Trophoblast cell (in vitro differentiated cells and primary cell): Measurements from ENCODE around the gene TOPBP1.
A peak's percentile ranks its signal among the peaks of the same experiment; 100 is the strongest.

ENCODE experiments used
- DNase-seq, 2 donors: peaks; one replicate each; pipeline ENCODE4 v3.0.0-alpha.2; 2016
- H2AFZ ChIP-seq: 2 replicates; pipeline ENCODE4 v1.6.1; 2013; ENCODE audit warnings: low read length, moderate library complexity, mild to moderate bottlenecking; ENCODE audit not compliant: insufficient read depth, poor library complexity
- H2AK5ac ChIP-seq: 2 replicates; pipeline ENCODE4 v1.6.1; 2013; ENCODE audit warnings: mild to moderate bottlenecking, low read length
- H2BK120ac ChIP-seq: 2 replicates; pipeline ENCODE4 v1.6.1; 2013; ENCODE audit warnings: low read length, mild to moderate bottlenecking, moderate library complexity; ENCODE audit not compliant: insufficient read depth, poor library complexity
- H2BK12ac ChIP-seq: 2 replicates; pipeline ENCODE4 v1.6.1; 2013; ENCODE audit warnings: mild to moderate bottlenecking, low read length, moderate library complexity
- H2BK5ac ChIP-seq: 2 replicates; pipeline ENCODE4 v1.6.1; 2013; ENCODE audit warnings: low read length, low read depth, moderate library complexity, mild to moderate bottlenecking; ENCODE audit not compliant: poor library complexity
- H3K14ac ChIP-seq: 2 replicates; pipeline ENCODE4 v1.6.1; 2013; ENCODE audit warnings: mild to moderate bottlenecking, low read length
- H3K18ac ChIP-seq: 2 replicates; pipeline ENCODE4 v1.6.1; 2013; ENCODE audit warnings: mild to moderate bottlenecking, low read length
- H3K23ac ChIP-seq: 2 replicates; pipeline ENCODE4 v1.6.1; 2013; ENCODE audit warnings: low read length
- H3K27ac ChIP-seq: 2 replicates; pipeline ENCODE4 v1.5.1; 2013; ENCODE audit warnings: low read depth, mild to moderate bottlenecking, inconsistent platforms, low read length, moderate library complexity
- H3K27me3 ChIP-seq: 2 replicates; pipeline ENCODE4 v1.6.1; 2013; ENCODE audit warnings: inconsistent platforms, mild to moderate bottlenecking, low read length, moderate library complexity; ENCODE audit not compliant: insufficient read depth
- H3K36me3 ChIP-seq, 2 experiments: 1 replicate in 1 of 2; 2 replicates in 1 of 2; pipeline ENCODE4 v1.6.1; 2013; ENCODE audit warnings: low read length in 2 of 2, mild to moderate bottlenecking in 2 of 2, moderate library complexity in 1 of 2; ENCODE audit not compliant: insufficient read depth in 2 of 2, control insufficient read depth in 1 of 2
- H3K4ac ChIP-seq: 2 replicates; pipeline ENCODE4 v1.6.1; 2013; ENCODE audit warnings: low read depth, mild to moderate bottlenecking, low read length, moderate library complexity
- H3K4me1 ChIP-seq, 2 experiments: 1 replicate in 1 of 2; 2 replicates in 1 of 2; pipeline ENCODE4 v1.6.1; 2013; ENCODE audit warnings: low read length in 2 of 2, mild to moderate bottlenecking in 2 of 2, moderate library complexity in 1 of 2; ENCODE audit not compliant: insufficient read depth in 2 of 2, control insufficient read depth in 1 of 2
- H3K4me2 ChIP-seq: 2 replicates; pipeline ENCODE4 v1.6.1; 2013; ENCODE audit warnings: inconsistent platforms, mild to moderate bottlenecking, low read length, moderate library complexity
- H3K4me3 ChIP-seq: 2 replicates; pipeline ENCODE4 v1.5.1; 2013; ENCODE audit warnings: mild to moderate bottlenecking, low read depth, low read length, inconsistent platforms
- H3K79me1 ChIP-seq: one replicate; pipeline ENCODE4 v1.6.1; 2013; ENCODE audit warnings: low read length
- H3K79me2 ChIP-seq: 2 replicates; pipeline ENCODE4 v1.6.1; 2013; ENCODE audit warnings: low read length, mild to moderate bottlenecking; ENCODE audit not compliant: control insufficient read depth, insufficient read depth, poor library complexity
- H3K9ac ChIP-seq: 2 replicates; pipeline ENCODE4 v1.6.1; 2013; ENCODE audit warnings: mild to moderate bottlenecking, low read length
- H3K9me3 ChIP-seq: 2 replicates; pipeline ENCODE4 v1.6.1; 2013; ENCODE audit warnings: low read depth, mild to moderate bottlenecking, control low read depth, inconsistent platforms, low read length; ENCODE audit not compliant: insufficient read depth
- H4K12ac ChIP-seq: 2 replicates; pipeline ENCODE4 v1.6.1; 2013; ENCODE audit warnings: low read depth, mild to moderate bottlenecking, low read length, moderate library complexity
- H4K8ac ChIP-seq: 2 replicates; pipeline ENCODE4 v1.6.1; 2013; ENCODE audit warnings: low read depth, mild to moderate bottlenecking, low read length, moderate library complexity
- H4K91ac ChIP-seq: one replicate; pipeline ENCODE4 v1.6.1; 2013; ENCODE audit warnings: low read depth, mild to moderate bottlenecking, low read length, moderate library complexity
- WGBS: extraction: QIAGEN DNeasy Blood & Tissue Kit; methylation state at CpG from one replicate; pipeline ENCODE4 v1.1.7; 2013; ENCODE audit warnings: missing lambda C conversion rate; ENCODE audit not compliant: insufficient read length, insufficient coverage; ENCODE audit errors: extremely low coverage; 5-methylcytosine and 5-hydroxymethylcytosine counted together

TOPBP1 gene

DNA sequence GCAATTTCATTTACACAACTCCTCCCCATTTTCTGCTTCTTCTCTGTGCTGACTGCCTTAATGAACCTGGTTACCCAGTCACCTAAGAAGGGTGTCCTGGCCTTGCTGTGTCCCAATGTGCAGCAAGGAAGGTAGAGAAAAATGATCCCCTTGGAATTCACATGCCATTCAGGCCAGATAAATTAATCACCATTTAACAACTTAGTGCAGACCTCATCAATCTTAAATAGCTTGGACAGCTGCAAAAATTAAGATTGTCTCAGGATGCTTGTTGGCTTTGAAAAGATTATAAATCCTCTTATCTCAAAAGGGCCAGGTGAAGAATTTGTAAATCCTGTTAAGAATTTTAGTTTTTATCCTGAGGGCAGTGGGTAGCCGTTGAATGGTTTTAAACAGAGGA lies 97.9 kb downstream of the TOPBP1 start:
- no peak overlapping the region for H2BK5ac ChIP-seq
- no peak overlapping the region for H4K12ac ChIP-seq
- peaks cover 22% of the 10 kb centered on the region in 2 experiments for H3K4me1 ChIP-seq
- no peak overlapping the region for H3K9ac ChIP-seq
- H3K79me2 ChIP-seq, result no peaks in the 10 kb centered on the region
- H3K23ac ChIP-seq, result no peak overlapping the region
- H3K18ac ChIP-seq, result no peak overlapping the region
- H3K4ac ChIP-seq, result no peak overlapping the region
- peaks cover 16% of the 10 kb centered on the region for H3K79me1 ChIP-seq
- H3K14ac ChIP-seq, result no peak overlapping the region
- no peak overlapping the region for H2BK120ac ChIP-seq
- no peaks in the 10 kb centered on the region for H3K36me3 ChIP-seq
- H3K27ac ChIP-seq, result no peak overlapping the region
- no peak overlapping the region for H4K8ac ChIP-seq
- H2BK12ac ChIP-seq, result no peak overlapping the region
- H2AK5ac ChIP-seq, result no peak overlapping the region
- no peak overlapping the region for H3K4me3 ChIP-seq
- no peaks in the 10 kb centered on the region for H3K9me3 ChIP-seq
- DNase-seq, result peak in 1 of 2 donors; percentile 62
- H4K91ac ChIP-seq, result no peak overlapping the region
- WGBS, result no CpG with 5 or more reads among the region's 1 CpG
- H2AFZ ChIP-seq, result no peak overlapping the region
- H3K27me3 ChIP-seq, result no peaks in the 10 kb centered on the region
- H3K4me2 ChIP-seq, result no peak overlapping the region

DNA sequence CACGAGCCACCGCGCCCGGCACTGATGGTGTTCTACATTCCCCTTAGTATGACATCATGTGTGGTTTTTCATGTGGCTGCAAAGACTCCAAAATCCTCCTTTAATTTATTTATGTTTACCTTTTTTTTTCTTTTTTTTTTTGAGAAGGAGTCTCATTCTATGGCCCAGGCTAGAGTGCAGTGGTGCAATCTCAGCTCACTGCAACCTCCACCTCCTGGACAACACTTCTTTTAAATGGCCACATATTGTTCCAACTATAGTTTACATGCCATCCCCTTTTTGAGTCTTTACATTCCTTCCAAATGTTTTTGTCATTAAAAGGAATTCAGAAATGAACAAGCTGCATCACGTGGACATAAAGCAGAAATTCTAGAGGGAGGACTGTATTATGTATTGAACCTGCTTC lies 98.6 kb downstream of the TOPBP1 start:
- H4K91ac ChIP-seq, result no peak overlapping the region
- H3K23ac ChIP-seq, result no peak overlapping the region
- H3K27me3 ChIP-seq, result no peaks in the 10 kb centered on the region
- H3K4me3 ChIP-seq, result no peak overlapping the region
- no peak overlapping the region for H4K8ac ChIP-seq
- H3K79me1 ChIP-seq, result peaks cover 11% of the 10 kb centered on the region
- H3K9me3 ChIP-seq, result peaks cover 1% of the 10 kb centered on the region
- no peak overlapping the region for H3K27ac ChIP-seq
- no CpG with 5 or more reads among the region's 5 CpGs for WGBS
- no peak overlapping the region for H3K4ac ChIP-seq
- peaks cover 16% of the 10 kb centered on the region in 2 experiments for H3K4me1 ChIP-seq
- no peak overlapping the region for H4K12ac ChIP-seq
- no peak overlapping the region for H2BK5ac ChIP-seq
- no peak overlapping the region for H3K9ac ChIP-seq
- H2AFZ ChIP-seq, result no peak overlapping the region
- no peak overlapping the region for H3K4me2 ChIP-seq
- no peak overlapping the region for H2BK12ac ChIP-seq
- H3K79me2 ChIP-seq, result no peaks in the 10 kb centered on the region
- H2AK5ac ChIP-seq, result no peak overlapping the region
- DNase-seq, result peak; percentile 10 to 76
- no peaks in the 10 kb centered on the region for H3K36me3 ChIP-seq
- H3K18ac ChIP-seq, result no peak overlapping the region
- no peak overlapping the region for H3K14ac ChIP-seq
- no peak overlapping the region for H2BK120ac ChIP-seq

DNA sequence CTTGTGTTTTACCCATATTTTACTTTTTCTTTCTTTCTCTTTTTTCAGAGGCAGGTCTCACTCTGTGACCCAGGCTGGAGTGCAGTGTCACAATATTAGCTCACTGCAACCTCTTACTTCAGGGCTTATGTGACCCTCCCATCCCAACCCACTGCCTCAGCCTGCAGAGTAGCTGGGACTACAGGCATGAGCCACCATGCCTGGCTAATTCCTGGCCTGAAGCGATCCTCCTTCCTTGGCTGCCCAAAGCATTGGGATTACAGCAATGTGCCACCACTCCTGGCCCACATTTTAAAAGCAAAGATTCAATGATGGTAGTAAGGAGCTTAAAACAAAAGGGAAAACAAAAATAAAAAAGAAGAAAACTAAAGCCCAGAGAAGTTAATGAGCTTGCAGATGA lies 99.4 kb downstream of the TOPBP1 start:
- Histone ChIP-seq H3K27me3 (no peaks in the 10 kb centered on the region), H2AK5ac (no peak overlapping the region), H3K36me3 (no peaks in the 10 kb centered on the region), H4K91ac (no peak overlapping the region), H3K9me3 (peaks cover 1% of the 10 kb centered on the region), H2AFZ (no peak overlapping the region), H3K27ac (no peak overlapping the region), H3K4me3 (no peak overlapping the region), H3K4ac (no peak overlapping the region), H3K79me2 (no peaks in the 10 kb centered on the region), H2BK120ac (no peak overlapping the region), H2BK5ac (peak overlapping the region; percentile 52), H3K4me1 (peaks cover 14% of the 10 kb centered on the region in 2 experiments), H4K8ac (no peak overlapping the region), H3K23ac (no peak overlapping the region), H3K4me2 (no peak overlapping the region), H4K12ac (no peak overlapping the region), H2BK12ac (no peak overlapping the region), H3K9ac (no peak overlapping the region), H3K79me1 (peaks cover 11% of the 10 kb centered on the region), H3K18ac (no peak overlapping the region), H3K14ac (no peak overlapping the region)
- WGBS, result no CpG with 5 or more reads among the region's 1 CpG
- peak; percentile 69 to 79 for DNase-seq

DNA sequence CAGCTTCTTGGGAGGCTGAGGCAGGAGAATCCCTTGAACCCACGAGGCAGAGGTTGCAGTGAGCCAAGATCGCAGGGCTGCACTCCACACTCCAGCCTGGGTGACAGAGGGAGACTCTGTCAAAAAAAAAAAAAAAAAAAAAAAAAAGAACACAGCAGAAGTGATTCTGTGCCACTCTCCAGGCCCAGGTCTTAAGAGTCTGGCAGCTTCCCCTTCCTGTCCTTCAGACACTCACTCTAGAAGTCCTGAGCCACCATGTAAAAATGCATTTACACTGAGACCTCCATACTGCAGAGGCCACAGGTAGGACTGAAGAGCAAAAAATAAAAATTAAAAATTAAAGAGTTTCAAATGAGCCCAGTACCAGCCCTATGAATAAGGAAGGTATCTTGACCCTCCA lies 100.1 kb downstream of the TOPBP1 start:
- Histone ChIP-seq H3K4me3 (no peak overlapping the region), H2AK5ac (no peak overlapping the region), H3K14ac (no peak overlapping the region), H3K9ac (no peak overlapping the region), H2BK120ac (no peak overlapping the region), H3K4me2 (no peak overlapping the region), H3K23ac (no peak overlapping the region), H3K79me1 (peaks cover 8% of the 10 kb centered on the region), H2BK12ac (no peak overlapping the region), H3K4me1 (peaks cover 14% of the 10 kb centered on the region in 2 experiments), H3K79me2 (no peaks in the 10 kb centered on the region), H2AFZ (no peak overlapping the region), H3K27ac (no peak overlapping the region), H4K8ac (no peak overlapping the region), H2BK5ac (no peak overlapping the region), H4K91ac (no peak overlapping the region), H4K12ac (no peak overlapping the region), H3K9me3 (peaks cover 1% of the 10 kb centered on the region), H3K36me3 (no peaks in the 10 kb centered on the region), H3K18ac (no peak overlapping the region), H3K27me3 (no peaks in the 10 kb centered on the region), H3K4ac (no peak overlapping the region)
- no peak for DNase-seq
- WGBS, result no CpG with 5 or more reads among the region's 2 CpGs
